ENCODE results near the gene HSPG2. TPM values are rescaled to one million over a fixed set of nuclear protein-coding genes. Genes with fewer than 3 reads are reported as not detected.

Gene HSPG2
- total and polyA plus RNA-seq, 10 of the 15 experiments (the other 5 are each of a cell fraction or from before 2014, with no cell fraction given): 0.30 to 3.4 (median 0.73) TPM; not detected in 2

DNA sequence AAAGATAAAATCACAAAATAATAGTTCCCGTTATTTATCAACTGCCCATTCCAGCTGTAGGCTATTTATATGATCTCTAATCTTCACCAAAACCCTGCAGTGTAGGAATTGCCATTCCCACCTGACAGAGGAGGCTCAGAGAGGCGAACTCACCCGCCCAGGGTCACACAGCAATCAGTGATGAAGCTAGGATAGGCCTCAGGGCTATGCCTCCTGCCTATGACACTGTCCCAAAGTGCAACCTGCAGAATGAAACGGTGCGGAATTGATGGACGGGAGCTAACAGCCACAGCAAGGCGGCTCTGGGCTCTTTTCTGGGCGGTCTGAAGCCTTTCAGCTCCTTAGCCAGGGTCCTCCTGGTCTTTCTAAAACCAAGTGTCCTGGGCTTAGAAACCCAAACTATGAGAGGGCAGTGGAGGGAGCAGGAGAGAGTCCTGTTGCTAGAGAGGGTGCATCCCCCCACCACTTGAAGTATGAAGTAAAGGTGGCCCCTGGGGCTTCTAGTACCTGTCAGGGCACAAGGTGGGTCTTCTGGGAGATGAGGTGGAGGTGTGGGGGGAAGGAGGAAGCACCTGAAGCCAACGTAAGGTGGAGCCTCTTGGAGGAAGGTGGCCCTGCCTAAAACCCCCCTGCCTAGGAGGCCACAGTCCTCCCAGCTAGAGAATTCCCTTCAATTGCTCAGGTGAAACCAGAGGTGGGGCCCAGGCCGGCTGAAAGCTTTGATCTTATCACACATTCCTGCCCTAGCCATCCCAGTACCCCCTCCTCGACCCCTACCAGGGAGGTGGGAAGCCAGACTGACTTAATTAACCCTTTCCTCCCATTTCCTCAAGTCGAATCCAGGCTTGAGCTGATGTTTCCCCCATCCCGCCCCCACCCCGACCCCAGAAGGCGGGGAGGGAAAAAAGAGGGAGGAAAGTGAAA lies 14.8 kb downstream of the HSPG2 start (continued):
- TF ChIP-seq, protein P1, sequence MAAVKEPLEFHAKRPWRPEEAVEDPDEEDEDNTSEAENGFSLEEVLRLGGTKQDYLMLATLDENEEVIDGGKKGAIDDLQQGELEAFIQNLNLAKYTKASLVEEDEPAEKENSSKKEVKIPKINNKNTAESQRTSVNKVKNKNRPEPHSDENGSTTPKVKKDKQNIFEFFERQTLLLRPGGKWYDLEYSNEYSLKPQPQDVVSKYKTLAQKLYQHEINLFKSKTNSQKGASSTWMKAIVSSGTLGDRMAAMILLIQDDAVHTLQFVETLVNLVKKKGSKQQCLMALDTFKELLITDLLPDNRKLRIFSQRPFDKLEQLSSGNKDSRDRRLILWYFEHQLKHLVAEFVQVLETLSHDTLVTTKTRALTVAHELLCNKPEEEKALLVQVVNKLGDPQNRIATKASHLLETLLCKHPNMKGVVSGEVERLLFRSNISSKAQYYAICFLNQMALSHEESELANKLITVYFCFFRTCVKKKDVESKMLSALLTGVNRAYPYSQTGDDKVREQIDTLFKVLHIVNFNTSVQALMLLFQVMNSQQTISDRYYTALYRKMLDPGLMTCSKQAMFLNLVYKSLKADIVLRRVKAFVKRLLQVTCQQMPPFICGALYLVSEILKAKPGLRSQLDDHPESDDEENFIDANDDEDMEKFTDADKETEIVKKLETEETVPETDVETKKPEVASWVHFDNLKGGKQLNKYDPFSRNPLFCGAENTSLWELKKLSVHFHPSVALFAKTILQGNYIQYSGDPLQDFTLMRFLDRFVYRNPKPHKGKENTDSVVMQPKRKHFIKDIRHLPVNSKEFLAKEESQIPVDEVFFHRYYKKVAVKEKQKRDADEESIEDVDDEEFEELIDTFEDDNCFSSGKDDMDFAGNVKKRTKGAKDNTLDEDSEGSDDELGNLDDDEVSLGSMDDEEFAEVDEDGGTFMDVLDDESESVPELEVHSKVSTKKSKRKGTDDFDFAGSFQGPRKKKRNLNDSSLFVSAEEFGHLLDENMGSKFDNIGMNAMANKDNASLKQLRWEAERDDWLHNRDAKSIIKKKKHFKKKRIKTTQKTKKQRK (IDR thresholded peaks at IDR 0.05; ENCODE audit: low read depth, low read length): no peak
- TF ChIP-seq NR2C2 (IDR thresholded peaks at IDR 0.05; ENCODE audit: borderline replicate concordance, control insufficient read depth, insufficient read length, low read depth) (no peak), EED (IDR thresholded peaks at IDR 0.05; ENCODE audit: low read depth) (no peak), FOXM1 (IDR thresholded peaks at IDR 0.05; ENCODE audit: low read depth, low read length) (no peak), CBFB (IDR thresholded peaks at IDR 0.05; ENCODE audit: low read depth) (no peak)

DNA sequence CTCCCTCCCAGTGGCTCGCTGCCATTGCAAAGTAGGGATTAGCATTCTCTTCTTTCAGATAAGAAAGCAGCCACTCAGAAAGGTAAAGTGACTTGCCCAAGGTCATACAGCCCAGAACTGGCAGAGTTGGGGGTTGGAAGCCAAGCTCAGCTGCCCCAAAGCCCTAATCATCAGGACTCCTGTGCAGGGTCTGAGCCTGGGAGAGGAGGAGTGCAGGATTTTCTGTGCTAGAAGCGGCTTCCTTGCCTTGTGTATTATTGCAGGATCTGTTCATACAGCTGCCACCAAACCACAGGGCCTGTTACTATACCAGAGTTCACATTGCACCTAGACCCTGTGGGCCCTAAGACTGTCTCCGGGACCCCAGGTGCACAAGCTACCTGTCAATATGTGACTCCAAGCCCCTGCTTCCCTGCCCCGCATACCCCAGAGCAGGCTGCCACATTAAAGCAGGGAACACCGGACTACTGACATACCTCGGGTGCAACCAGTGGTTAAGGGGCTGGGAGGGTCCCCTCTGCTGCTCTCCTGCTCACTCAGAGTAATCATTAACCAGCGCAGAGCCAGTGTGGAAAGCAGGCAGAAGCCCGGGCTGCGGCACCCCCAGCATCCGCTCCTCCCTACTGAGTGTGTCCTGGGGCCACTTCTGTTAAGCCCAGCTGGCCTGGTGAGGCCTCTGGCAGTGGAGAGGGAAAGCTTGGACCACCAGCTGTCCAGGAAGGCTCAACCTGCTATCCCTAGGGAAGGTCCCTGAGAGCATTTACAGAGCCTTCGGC lies 15.8 kb downstream of the HSPG2 start:
- H3K4me2 ChIP-seq (ENCODE audit: control insufficient read depth, insufficient read depth): no peak overlapping the region
- POLR2A ChIA-PET: no interaction called here
- intact Hi-C loops (cut with micrococcal nuclease; ENCODE audit: unreplicated experiment) (no loop called here), in situ Hi-C loops (cut with MboI) (no loop called here)
- SMC1A ChIA-PET (ENCODE audit: uncharacterized antibody, unreplicated experiment): no interaction called here
- no peaks in the 10 kb centered on the region; a peak in 1 of 4 replicates for H3K27me3 ChIP-seq (replicated peaks in 1 of 2; ENCODE audit: control insufficient read depth in 2 of 2, insufficient read depth in 2 of 2, low read length in 1 of 2)
- CTCF ChIA-PET: no interaction called here
- H3K36me3 ChIP-seq (ENCODE audit: control insufficient read depth in 2 of 2, insufficient read depth in 2 of 2, low read length in 1 of 2): no peaks in the 10 kb centered on the region
- no peaks in the 10 kb centered on the region for H3K79me2 ChIP-seq (ENCODE audit: control insufficient read depth, insufficient read depth, low read length)
- H2AFZ ChIP-seq (ENCODE audit: control insufficient read depth, low read depth, low read length): no peak overlapping the region
- FAIRE-seq (no peak), DNase-seq (ENCODE audit: low read depth, low spot score) (no peak), ATAC-seq (no peak)
- no peak overlapping the region for H3K9ac ChIP-seq (ENCODE audit: control insufficient read depth, insufficient read depth, low read length)
- no peaks in the 10 kb centered on the region for H3K4me1 ChIP-seq (ENCODE audit: control insufficient read depth, insufficient read depth, low read length)
- WGBS (ENCODE audit: insufficient coverage, insufficient replicate concordance, low lambda C conversion rate, missing lambda C conversion rate): 48% methylated on average over 11 of the region's 11 CpGs
- no peak overlapping the region for H3K27ac ChIP-seq (ENCODE audit: control insufficient read depth, insufficient read depth)
- RAD21 ChIA-PET (ENCODE audit: unreplicated experiment): no interaction called here
- no TSS peak for BruUV-seq (replicated peaks)
- no peaks in the 10 kb centered on the region for H3K9me3 ChIP-seq (replicated peaks; ENCODE audit: control insufficient read depth, insufficient read depth, low read length)
- H3K4me3 ChIP-seq: no peak overlapping the region
- H4K20me1 ChIP-seq (ENCODE audit: control insufficient read depth, insufficient read depth): no peaks in the 10 kb centered on the region
- no peak for TF ChIP-seq HDGF (IDR thresholded peaks at IDR 0.05)
- no peak for TF ChIP-seq KAT2A (conservative IDR thresholded peaks at IDR 0.05; ENCODE audit: control insufficient read depth, low read depth, low read length)
- TF ChIP-seq, protein P2, sequence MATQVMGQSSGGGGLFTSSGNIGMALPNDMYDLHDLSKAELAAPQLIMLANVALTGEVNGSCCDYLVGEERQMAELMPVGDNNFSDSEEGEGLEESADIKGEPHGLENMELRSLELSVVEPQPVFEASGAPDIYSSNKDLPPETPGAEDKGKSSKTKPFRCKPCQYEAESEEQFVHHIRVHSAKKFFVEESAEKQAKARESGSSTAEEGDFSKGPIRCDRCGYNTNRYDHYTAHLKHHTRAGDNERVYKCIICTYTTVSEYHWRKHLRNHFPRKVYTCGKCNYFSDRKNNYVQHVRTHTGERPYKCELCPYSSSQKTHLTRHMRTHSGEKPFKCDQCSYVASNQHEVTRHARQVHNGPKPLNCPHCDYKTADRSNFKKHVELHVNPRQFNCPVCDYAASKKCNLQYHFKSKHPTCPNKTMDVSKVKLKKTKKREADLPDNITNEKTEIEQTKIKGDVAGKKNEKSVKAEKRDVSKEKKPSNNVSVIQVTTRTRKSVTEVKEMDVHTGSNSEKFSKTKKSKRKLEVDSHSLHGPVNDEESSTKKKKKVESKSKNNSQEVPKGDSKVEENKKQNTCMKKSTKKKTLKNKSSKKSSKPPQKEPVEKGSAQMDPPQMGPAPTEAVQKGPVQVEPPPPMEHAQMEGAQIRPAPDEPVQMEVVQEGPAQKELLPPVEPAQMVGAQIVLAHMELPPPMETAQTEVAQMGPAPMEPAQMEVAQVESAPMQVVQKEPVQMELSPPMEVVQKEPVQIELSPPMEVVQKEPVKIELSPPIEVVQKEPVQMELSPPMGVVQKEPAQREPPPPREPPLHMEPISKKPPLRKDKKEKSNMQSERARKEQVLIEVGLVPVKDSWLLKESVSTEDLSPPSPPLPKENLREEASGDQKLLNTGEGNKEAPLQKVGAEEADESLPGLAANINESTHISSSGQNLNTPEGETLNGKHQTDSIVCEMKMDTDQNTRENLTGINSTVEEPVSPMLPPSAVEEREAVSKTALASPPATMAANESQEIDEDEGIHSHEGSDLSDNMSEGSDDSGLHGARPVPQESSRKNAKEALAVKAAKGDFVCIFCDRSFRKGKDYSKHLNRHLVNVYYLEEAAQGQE (IDR thresholded peaks at IDR 0.05; ENCODE audit: low read depth, low read length): no peak
- TF ChIP-seq TCF7 (IDR thresholded peaks at IDR 0.05; ENCODE audit: borderline replicate concordance): no peak
- TF ChIP-seq, protein P3, sequence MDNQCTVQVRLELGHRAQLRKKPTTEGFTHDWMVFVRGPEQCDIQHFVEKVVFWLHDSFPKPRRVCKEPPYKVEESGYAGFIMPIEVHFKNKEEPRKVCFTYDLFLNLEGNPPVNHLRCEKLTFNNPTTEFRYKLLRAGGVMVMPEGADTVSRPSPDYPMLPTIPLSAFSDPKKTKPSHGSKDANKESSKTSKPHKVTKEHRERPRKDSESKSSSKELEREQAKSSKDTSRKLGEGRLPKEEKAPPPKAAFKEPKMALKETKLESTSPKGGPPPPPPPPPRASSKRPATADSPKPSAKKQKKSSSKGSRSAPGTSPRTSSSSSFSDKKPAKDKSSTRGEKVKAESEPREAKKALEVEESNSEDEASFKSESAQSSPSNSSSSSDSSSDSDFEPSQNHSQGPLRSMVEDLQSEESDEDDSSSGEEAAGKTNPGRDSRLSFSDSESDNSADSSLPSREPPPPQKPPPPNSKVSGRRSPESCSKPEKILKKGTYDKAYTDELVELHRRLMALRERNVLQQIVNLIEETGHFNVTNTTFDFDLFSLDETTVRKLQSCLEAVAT (IDR thresholded peaks at IDR 0.05): no peak
- TF ChIP-seq POLR2AphosphoS2 (IDR thresholded peaks at IDR 0.05; ENCODE audit: low read depth, low read length): no peak
- no peak for TF ChIP-seq CHD2 (IDR thresholded peaks at IDR 0.05; ENCODE audit: borderline replicate concordance, low read depth, low read length)

Measured in GM12878 (cell line).